Stimulated activated CD8-positive, alpha-beta memory T cell treated with anti-CD3 and anti-CD28 coated beads, Interleukin-4, amount 100 ng/mL, for 1 hour (primary cell): ENCODE measurements around the gene C11orf86.
"Not testable (repeated sequence)": the region's sequence is repeated elsewhere in the genome, so short reads cannot be mapped to it uniquely, and the experiment has no call there.

ENCODE experiments used
- DNase-seq, 2 donors: peaks; one replicate each; pipeline ENCODE4 v3.0.0-alpha.2; 2020; ENCODE audit warnings: low read depth in 2 of 2, low spot score in 1 of 2

C11orf86 gene

DNA sequence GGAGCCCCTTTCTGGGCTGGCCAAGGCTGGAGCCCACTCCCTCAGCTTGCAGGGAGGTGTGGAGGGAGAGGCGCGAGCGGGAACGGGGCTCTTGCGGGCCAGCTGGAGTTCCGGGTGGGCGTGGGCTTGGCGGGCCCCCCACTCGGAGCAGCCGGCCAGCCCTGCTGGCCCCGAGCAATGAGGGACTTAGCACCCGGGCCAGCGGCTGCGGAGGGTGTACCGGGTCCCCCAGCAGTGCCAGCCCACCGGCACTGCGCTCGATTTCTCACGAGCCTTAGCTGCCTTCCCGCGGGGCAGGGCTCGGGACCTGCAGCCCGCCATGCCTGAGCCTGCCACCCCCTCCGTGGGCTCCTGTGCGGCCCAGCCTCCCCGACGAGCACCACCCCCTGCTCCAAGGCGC, 13.6 kb downstream of the C11orf86 start:
- DNase-seq = not testable (repeated sequence)

DNA sequence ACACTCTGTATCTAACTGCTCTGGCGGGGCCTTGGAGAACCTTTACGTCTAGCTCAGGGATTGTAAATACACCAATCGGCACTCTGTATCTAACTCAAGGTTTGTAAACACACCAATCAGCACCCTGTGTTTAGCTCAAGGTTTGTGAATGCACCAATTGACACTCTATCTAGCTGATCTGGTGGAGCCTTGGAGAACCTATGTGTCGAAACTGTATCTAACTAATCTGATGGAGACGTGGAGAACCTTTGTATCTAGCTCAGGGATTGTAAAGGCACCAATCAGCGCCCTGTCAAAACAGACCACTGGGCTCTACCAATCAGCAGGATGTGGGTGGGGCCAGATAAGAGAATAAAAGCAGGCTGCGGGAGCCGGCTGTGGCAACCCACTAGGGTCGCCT, 14.3 kb downstream of the C11orf86 start:
- DNase-seq = not testable (repeated sequence)

DNA sequence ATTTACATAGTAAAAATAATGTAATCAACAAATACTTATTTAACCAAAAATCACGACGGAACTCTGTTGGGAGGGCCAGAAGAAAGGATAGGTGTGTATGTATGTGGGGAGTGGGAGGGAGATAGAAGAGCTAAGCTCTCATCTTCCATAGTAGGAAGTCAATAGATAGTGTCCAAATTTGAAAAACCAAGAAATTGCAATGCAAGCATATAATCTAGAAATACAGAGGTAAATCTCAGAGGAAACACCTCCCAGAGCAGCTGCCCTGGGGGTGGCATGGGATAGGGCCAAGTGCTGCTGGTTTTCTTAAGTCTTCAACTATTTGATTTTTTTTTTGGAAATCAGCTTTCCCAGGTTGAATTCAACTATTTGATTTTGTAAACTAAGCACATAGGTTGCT, 16.9 kb downstream of the C11orf86 start:
- DNase-seq = no peak

DNA sequence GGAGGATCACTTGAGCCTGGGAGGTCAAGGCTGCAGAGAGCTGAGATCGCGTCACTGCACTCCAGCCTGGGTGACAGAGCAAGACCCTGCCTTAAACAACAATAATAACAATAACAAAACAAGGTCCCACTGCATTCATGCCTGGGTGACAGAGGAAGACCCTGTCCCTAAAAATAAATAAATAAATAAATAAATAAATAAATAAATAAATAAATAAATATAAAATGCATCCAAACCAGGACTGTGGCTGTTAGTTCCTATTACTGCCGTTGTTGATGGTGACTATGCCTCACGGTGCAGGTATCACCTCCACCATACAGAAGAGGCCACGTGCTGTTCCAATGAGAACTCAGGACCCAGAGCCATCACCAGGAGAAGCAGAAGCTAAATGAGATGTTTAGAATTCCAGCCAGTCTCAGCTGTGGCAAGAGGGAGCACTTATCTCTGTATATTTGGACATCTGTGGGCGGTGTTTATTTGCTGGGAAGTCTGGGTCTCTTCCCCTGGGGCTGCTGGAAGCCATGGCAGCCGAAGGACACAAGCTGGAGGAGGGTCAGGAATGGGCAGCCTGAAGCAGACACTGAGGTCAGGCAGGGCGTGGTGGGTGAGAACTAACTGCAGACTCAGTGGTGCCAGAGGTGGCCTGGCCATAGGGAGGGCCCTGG, 21.6 kb downstream of the C11orf86 start:
- DNase-seq = no peak

DNA sequence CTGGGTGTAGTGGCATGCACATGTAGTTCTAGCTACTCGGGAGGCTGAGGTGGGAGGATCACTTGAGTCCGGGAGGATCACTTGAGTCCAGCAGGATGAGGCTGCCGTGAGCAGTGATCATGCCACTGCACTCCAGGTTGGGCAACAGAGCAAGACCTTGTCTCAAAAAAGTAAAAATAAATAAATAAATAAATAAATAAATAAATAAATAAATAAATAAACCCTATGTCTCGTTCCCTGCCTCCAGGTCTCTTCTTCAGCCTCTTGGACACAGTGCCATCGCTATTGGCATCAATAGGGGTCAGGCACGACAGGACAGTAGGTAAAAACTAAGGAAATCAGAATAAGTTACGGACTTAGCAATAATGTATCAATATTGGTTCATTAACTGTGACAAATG, 24.5 kb downstream of the C11orf86 start:
- no peak for DNase-seq

DNA sequence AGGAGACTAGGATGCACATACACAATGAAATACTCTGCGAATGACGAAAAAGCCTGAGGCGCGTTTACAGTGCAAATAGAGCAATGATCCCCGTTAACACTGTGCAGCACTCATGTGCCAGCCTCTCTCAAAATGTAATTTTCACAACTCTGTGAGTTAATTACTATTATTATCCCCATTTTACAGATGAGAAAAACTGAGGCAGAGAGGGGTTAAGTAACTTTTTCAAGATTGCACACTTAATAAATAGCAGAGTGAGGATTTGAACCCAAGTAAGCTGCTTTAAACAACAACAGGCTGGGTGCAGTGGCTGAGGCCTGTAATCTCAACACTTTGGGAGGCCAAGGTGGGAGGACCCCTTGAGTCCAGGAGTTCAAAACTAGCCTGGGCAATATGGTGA, 26.2 kb downstream of the C11orf86 start:
- DNase-seq = no peak

DNA sequence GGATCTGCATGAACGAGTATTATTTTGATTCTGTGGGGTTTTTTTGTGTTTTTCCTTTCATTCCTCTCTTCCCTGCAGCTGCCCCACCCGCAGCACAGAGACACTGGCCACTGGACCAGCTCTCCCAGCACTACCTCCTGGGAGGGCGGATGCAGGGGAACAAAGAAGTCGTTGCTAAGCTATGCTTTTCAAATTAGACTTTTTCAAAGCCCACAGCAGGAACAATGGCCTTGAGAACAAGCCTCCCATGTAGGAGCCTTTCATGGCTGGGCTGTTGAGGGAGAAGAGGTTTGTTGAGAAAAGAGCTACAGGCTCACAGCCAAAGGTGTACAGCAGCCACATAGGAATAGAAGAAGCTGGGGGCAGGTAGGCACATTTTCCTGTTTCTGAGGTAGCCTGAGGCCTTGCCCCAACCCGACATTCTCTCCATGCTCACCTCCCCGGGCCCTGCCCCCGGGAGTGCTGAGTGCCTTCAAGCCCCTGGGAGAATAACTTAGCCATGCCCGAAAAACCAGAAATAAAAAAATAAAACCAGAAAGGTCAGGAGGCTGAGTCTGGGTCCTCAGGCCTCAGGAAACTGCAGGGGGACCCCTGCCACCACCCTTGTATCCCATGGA, 27.3 kb downstream of the C11orf86 start:
- no peak for DNase-seq

DNA sequence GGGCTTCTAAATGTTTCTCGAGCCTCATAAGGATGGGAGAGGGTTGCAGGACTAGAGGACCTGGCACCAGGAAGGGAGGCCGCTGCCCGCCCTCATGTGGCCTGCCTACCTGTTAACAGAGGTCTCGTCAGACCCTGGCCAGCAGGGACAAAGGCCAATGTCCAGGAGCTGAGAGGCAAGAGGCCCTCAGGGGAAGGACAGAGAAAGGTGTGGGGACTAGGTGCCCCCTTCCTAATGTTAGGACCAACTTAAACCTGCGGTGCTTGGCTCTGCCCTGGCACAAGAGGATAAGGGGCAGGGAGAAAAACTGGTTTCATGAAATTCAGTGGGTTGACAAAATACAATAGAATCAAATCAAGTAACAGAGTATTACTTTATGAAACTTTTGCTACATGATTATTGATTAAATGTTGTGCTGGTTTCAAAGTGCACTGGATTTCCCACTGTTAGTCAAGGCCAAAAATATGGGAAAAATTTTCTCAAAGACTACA, 27.9 kb downstream of the C11orf86 start:
- DNase-seq = no peak

DNA sequence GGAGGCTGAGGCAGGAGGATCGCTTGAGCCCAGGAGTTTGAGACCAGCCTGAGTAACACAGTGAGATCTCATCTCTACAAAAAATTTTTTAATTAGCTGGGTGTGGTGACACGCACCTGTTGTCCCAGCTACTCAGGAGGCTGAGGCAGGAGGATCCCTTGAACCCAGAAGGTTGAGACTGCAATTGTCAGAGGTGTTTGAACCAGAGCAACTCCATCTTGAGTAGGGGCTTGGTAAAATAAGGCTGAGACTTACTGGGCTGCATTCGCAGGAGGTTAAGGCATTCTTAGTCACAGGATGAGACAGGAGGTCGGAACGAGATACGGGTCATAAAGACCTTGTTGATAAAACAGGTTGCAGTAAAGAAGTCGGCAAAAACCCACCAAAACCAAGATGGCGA, 30.1 kb downstream of the C11orf86 start:
- not testable (repeated sequence) for DNase-seq

DNA sequence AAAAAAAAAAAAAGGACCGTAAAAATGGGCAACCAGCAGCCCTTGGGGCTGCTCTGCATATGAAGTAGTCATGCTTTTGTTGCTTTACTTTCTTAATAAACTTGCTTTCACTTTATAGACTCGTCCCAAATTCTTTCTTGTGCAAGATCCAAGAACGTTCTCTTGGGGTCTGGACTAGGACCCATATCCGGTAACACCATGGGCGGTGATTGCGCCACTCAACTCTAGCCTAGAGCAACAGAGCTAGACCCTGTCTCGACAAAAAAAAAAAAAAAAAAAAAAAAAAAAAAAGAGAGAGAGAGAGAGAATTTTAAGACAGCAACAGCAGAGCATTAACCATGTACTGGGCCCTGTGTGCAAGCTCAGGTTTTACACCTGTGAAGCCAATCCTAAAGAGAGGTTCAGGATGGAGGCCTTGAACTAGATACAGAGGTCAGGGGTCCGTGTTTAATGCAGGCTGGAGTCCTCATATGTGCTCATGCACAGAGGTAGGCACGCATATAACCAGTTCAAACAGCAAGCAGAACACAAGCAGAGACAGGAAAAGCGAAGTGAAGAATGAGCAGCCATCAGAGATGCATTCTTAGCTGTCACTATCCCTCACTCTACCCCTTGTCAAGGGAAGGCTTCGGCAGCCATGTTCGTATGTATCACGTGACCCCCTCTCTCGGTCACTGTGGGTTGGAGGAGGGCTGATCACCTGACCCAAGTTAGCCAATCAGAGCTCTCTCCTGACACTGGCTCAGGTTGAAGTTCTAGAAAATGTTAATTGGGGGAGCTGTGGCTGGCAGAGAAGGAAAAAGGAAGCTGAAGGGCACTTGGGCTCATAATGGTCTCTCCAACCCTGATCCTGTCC, 31.2 kb downstream of the C11orf86 start:
- no peak for DNase-seq

DNA sequence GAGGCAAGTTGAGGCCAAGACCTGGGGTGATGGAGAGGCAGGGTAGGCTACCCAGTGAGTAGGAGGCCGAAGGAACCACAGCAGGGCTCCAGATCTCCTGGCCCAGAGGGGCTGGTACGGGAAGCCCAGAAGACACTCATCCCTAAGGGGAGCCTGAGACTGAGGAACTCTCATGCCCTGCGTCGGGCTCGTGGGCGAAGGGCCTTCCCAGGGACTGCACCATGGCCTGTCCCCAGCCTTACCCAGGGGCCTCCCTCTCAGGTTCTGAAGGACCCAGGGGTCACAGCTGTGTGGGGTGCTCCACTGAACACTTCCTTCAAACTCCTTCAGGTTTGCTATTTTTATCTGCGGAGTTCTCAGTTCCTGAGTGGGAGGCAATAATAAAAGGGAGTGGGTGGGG, 32.0 kb downstream of the C11orf86 start:
- no peak for DNase-seq

DNA sequence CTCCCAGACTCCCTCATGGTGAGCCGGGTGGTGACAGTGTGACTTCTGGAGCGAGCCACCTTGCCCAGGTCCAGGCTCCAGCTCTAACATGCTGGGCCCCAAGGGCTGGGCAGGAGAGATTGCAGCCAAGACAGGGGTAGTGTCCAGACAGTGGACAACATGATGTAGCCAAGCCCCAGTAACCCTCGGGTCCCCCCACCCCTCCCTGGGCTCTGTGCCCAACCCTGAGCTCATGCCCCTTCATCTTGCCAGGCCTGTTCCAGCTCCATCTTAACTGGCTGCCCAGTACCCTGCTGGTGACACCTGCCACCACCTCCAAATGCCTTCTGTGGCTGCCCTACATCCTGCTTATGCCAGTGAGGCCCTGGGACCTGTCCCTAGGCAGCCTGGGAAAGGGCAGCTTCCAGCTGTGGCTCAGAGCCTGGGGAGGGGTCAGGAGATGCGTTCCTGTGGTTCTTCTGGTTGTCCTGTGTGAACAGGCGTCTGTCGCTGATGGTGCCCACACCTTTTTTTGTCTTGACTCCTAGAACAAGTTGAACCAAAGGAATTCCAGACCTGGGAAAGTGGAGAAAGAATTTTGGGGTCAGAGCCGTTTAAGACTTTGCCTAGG, 35.3 kb downstream of the C11orf86 start:
- no peak for DNase-seq

DNA sequence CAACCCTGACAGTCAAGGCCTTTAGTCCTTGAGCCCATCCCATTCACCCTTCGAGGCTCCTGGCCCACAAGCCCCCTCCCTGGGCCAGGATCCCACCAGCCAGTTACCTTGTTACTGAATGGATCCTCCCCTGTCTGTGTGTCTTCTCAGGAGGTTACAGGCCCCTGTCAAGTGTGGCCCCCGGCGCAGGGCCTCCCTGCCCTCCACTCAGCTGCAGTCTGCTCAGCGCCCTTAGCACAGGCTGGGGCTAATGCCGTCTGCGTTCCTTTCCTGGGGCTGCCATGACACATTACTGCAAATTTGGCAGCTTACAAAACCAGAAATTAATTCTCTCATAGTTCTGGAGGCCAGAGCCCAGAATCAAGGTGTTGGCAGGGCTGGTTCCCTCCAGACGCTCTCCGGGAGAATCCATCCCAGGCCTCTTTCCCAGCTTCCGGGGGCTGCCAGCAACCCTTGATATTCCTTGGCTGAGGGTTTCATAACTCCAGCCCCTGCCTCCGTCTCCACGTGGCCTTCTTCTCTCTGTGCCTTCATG, 38.5 kb downstream of the C11orf86 start:
- DNase-seq = no peak

DNA sequence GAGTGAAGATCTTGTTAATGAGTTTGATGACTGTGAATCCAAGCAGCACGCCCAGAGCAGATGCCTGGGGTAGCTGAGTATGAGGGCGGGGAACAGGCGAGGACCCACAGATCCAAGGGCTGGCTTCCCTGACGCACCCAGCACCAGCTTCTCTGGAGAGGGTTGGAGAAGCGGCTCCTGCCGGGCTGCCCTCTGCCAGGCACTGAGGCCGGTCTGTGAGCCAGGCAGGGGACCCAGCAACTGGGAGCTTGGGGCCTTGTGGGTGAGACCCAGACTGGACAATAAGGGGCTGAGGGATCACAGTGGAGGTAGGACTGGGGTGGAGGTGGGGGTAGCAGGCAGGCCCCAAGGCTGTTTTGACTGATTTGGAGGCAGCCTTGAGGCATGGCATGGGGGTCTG, 39.2 kb downstream of the C11orf86 start:
- DNase-seq = no peak

DNA sequence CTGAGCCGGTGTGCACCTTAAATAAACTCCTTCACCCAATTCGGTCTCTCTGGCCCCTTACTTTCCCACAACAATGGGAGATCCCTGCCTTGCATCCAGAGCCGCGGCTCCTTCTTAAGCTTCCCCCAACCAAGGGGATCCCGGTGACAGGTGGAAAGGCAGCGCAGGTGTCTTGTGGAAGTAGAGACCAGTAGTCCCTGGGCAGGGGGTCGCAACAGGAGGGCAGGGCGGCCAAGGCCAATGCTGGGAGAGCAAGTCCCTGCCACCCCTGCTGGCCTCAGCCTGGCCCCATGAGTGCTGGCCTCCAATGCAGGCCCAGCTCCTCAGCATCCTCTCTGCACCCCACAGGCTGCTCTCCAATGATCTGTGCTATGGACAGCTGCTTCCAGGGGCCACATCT, 39.9 kb downstream of the C11orf86 start:
- no peak for DNase-seq

DNA sequence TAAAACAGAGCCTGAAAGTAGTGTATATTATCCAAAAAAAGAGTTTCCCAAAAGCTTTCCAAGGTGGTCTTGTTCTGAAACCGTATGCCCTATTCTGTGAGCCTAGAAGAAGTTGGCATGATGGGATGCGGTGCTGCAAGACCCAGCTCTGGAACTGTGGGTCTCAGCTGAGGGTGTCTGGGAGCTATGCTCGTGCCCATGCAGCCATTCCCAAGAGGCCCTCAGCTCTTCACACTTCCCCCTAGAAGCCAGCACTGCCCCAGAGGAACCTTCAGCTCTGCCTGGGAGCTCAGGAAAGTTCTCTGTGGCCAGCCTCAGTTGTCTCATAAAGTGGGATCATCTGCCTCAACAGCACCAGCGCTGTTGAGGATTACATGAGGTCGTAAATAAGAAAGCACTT, 41.4 kb downstream of the C11orf86 start:
- no peak for DNase-seq

DNA sequence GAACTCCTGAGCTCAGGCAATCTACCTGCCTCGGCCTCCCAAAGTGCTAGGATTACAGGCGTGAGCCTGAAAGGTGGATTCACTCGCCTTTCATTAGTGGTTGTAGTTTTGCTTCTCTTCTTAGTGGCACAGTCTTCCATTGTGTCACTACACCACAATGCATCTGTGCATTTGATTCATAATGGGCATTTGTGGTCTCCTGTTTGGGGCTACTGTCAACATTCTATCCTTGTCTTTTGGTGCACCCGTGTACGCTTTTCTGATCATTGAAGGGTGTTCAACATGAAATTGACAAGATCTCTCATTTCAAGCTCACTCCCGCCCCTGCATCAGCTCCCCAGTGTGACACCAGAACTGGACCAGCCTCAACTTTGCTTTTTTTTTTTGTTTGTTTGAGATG, 45.8 kb downstream of the C11orf86 start:
- no peak for DNase-seq

DNA sequence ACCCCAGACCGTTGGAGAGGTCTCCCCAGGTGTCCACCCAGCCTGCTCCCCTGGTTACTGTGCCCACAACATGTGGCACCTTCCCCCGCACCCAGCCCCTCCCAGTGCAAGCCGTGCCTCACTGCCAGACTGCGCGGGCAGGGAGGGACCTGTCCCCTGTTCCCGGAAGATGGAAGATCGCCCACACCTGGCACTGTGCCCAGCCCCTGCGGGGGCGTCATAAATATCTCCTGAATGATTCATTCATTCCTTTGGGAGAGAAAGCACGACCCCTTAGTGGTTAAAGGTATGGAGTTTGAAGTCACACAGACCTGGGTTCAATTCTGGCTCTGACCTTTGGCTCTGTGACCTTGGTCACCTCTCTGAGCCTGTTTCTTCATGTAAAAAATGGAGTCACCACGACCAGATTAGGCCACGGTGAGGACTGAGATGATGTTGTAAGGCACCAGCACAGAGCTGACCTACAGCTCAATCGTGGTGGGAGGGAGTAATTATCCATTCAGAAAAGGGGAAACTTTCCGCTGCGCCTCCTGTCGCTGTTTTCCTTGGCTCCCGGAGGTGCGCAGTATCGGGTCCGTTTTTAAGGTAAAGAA, 47.3 kb downstream of the C11orf86 start:
- DNase-seq = no peak

DNA sequence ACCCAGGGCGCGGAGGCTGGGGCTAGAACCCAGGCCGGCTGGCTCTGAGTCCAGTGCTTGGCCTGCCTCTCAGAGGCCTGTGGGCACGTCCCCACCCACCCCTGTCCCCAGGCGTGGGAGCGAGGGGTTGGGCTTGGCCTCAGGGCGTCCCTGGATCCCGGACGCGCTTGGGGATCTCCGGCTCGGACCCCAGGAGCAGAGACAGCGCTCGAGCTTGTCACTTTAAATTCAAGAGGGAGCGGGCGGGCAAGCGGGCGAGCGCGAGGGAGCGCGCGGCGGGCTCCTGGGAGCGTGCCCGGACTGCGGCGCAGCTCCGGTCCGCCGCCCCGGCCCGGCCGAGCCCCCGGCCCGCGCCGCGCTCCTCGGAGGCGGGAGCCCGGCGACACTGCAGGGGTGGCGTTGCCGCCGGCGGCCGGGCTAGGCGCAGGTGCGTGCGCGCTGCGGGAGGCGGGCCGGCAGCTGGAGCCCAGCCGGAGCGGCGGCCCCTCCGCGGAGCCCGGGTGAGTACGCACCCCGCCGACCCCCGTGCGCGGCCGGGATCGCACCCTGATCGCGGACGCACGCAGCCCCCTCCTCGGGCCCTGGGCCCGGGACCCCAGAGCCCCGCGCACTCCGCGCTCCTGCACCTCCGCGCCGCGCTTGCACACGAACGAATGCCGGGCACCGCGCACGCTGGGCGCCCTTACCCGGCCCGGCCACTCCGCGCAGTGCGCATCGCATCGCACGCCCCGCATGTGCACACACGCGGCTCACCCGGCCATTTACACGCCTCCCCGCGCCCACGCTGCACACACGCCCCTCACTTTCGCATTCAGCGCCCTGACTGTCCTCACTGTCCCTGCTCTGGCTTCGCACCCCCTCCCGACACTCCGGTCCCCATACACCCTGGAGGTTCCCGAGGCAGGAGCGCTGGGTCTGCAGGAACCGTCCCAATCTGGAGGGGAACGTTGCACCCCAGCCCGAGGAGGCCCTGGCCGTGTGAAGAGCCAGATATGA, 48.2 kb downstream of the C11orf86 start, which contains the start of gene SYT12:
SYT12 (plus strand) TSS at position 174 of the 996 bp plus-strand sequence. CDS start 7,011 bp downstream, outside the sequence.
- no peak for DNase-seq

DNA sequence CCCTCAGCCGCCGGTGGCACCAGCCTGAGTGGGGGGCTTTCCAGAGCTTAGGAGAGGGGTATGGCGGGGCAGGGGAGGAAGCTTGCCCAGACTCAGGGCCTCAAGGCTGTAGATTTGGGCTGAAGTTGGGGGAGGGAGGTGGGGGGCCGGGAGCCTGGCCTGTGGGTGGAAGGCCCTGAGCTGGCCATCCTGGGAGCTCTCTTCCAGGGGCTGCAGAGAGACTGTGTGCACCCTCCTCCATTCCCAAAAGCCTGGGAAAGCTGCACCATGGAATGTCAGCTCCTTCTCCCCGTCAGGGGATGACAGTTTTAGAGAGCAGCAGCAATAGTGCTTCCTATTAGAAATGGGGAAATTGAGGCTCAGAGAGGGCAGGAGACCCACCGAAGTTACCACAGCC, 48.9 kb downstream of the C11orf86 start:
- DNase-seq = no peak
